T-helper 2 cell (primary cell): Measurements from ENCODE around the gene MAG.

Experiments used
- DNase-seq, 5 experiments: peaks; one replicate each; pipeline versions ENCODE4 v3.0.0 to v3.0.0-alpha.2; 2012 to 2022

Gene MAG

GRCh38 chr19:35318679-35319448 lies 26.9 kb downstream of the MAG start:
- DNase-seq, result no peak

GRCh38 chr19:35320065-35320713 lies 28.2 kb downstream of the MAG start:
- DNase-seq, result no peak

GRCh38 chr19:35321291-35321690 lies 29.3 kb downstream of the MAG start:
- no peak for DNase-seq

GRCh38 chr19:35322014-35322413 lies 30.1 kb downstream of the MAG start:
- DNase-seq, result no peak

- DNase-seq, result no peak
Observed at GRCh38 chr19:35327642-35328041, 35.7 kb downstream of the MAG start.

GRCh38 chr19:35328851-35329285 lies 36.9 kb downstream of the MAG start, which contains the start of gene CD22:
CD22 (plus strand) TSS chr19:35329187; CDS start chr19:35332041, 2,854 bp downstream.
- DNase-seq, result no peak

- DNase-seq, result no peak
Observed at GRCh38 chr19:35329323-35329722, 37.4 kb downstream of the MAG start.

GRCh38 chr19:35330475-35330874 lies 38.5 kb downstream of the MAG start:
- DNase-seq, result no peak

GRCh38 chr19:35331551-35332214 lies 39.7 kb downstream of the MAG start:
- no peak for DNase-seq

- peak in 1 of 5 experiments; percentile 46 for DNase-seq
Observed at GRCh38 chr19:35332817-35333216, 40.9 kb downstream of the MAG start.

- DNase-seq, result no peak
Observed at GRCh38 chr19:35334144-35334753, 42.3 kb downstream of the MAG start.

- no peak for DNase-seq
Observed at GRCh38 chr19:35336166-35336955, 44.4 kb downstream of the MAG start.

- DNase-seq, result no peak
Observed at GRCh38 chr19:35337097-35337983, 45.4 kb downstream of the MAG start.

GRCh38 chr19:35337984-35338296 lies 46.0 kb downstream of the MAG start:
- no peak for DNase-seq

- DNase-seq, result no peak
Observed at GRCh38 chr19:35340431-35340830, 48.5 kb downstream of the MAG start.

- DNase-seq, result no peak
Observed at GRCh38 chr19:35341006-35341405, 49.0 kb downstream of the MAG start.

GRCh38 chr19:35341565-35342225 lies 49.7 kb downstream of the MAG start:
- DNase-seq, result no peak

- DNase-seq, result no peak
Observed at GRCh38 chr19:35342430-35342829, 50.5 kb downstream of the MAG start.

GRCh38 chr19:35344511-35345031 lies 52.6 kb downstream of the MAG start:
- no peak for DNase-seq

GRCh38 chr19:35345671-35346111 lies 53.7 kb downstream of the MAG start:
- DNase-seq, result no peak
